Vagina (tissue), 2 donors: ENCODE measurements around the gene FAR1. TPM values are rescaled to one million over a fixed set of nuclear protein-coding genes. Genes with fewer than 3 reads are reported as not detected.

ENCODE experiments used
- DNase-seq, 2 donors: peaks; one replicate each; pipeline ENCODE4 v3.0.0-alpha.2; 2017; ENCODE audit errors: extremely low spot score in 2 of 2
- H3K27ac ChIP-seq: fragments of 200-600 bp; sonication (generic); one replicate; pipeline ENCODE4 v1.5.1; 2019
- H3K27me3 ChIP-seq: fragments of 200-600 bp; sonication (generic); one replicate; pipeline ENCODE4 v1.5.1; 2019
- H3K36me3 ChIP-seq, 2 donors: fragments of 200-600 bp; sonication (generic); one replicate each; pipeline ENCODE4 v1.5.1; 2017 to 2019
- H3K4me1 ChIP-seq: fragments of 200-600 bp; sonication (generic); one replicate; pipeline ENCODE4 v1.5.1; 2019
- H3K4me3 ChIP-seq, 2 donors: fragments of 200-600 bp; sonication (generic); 1 replicate in 1 of 2; 2 replicates in 1 of 2; pipeline ENCODE4 v1.5.1; 2016 to 2019
- H3K9me3 ChIP-seq: fragments of 200-600 bp; sonication (generic); one replicate; pipeline ENCODE4 v1.5.1; 2019
- CTCF ChIP-seq, 3 experiments: fragments of 450-650 bp in 2 of 3; fragments of 200-600 bp in 1 of 3; sonication (generic) in 1 of 3; IDR thresholded peaks; one replicate each; pipeline ENCODE4 v1.5.1; 2017 to 2019; ENCODE audit warnings: antibody characterized with exemption in 3 of 3, mild to moderate bottlenecking in 2 of 3, moderate library complexity in 2 of 3
- POLR2A ChIP-seq, 2 donors: fragments of 450-650 bp; IDR thresholded peaks; one replicate each; pipeline ENCODE4 v1.6.1; 2017; ENCODE audit warnings: antibody characterized with exemption in 2 of 2, mild to moderate bottlenecking in 2 of 2, moderate library complexity in 2 of 2
- POLR2AphosphoS5 ChIP-seq, 2 donors: sonication (generic); formaldehyde crosslinking; IDR thresholded peaks; one replicate each; pipeline ENCODE4 v1.9.0; 2017; ENCODE audit warnings: antibody characterized with exemption in 2 of 2, mild to moderate bottlenecking in 2 of 2, low read depth in 1 of 2; ENCODE audit not compliant: insufficient read depth in 1 of 2
- intact Hi-C: fragments of 100-400 bp; cut with DNase I; formaldehyde crosslinking; loops from one replicate; pipeline ENCODE4 v1.15.1; 2023
- total RNA-seq: library from RNA; depleted of rRNA; stranded (reverse); fragments of >200 nt; gene quantifications from one replicate; pipeline ENCODE4 v1.2.3, GENCODE V29; 2016

FAR1 gene
- total RNA-seq, 1 donor from 2014 or later: 77.6 TPM

DNA sequence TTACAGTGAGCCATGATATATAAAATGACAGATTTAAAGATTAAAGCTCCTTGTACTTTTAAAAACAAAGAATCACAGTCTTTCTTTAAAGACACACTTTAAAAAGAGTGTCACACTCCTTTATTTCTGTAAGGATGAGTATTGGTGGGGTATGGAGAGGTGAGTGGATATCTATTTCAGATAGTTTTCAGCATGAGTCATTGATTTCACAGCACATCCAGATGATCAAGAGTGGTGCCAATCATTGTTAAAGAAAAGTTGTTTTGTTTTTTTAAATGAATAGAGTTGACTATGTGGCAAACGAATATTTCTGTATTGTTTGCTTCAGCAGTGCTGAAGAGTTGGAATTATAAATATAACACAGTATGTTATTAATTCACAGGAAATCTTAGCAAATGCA is 52.5 kb downstream of the FAR1 start:
- no peaks in the 10 kb centered on the region for H3K4me1 ChIP-seq
- no peaks in the 10 kb centered on the region for H3K9me3 ChIP-seq
- no peak overlapping the region for H3K4me3 ChIP-seq
- TF ChIP-seq POLR2AphosphoS5 (IDR thresholded peaks at IDR 0.05; ENCODE audit: insufficient read depth in 1 of 2, low read depth in 1 of 2): no peak
- no peak for TF ChIP-seq CTCF (IDR thresholded peaks at IDR 0.05)
- no peak for TF ChIP-seq POLR2A (IDR thresholded peaks at IDR 0.05)
- H3K27ac ChIP-seq: no peak overlapping the region
- peaks cover 0 to 21% of the 10 kb centered on the region in 2 donors for H3K36me3 ChIP-seq
- intact Hi-C loops: no loop called here
- H3K27me3 ChIP-seq: no peaks in the 10 kb centered on the region
- DNase-seq: no peak

GRCh38 chr11:13721760-13722159 is 53.3 kb downstream of the FAR1 start:
- H3K27ac ChIP-seq: no peak overlapping the region
- H3K9me3 ChIP-seq: no peaks in the 10 kb centered on the region
- no peak for TF ChIP-seq POLR2AphosphoS5 (IDR thresholded peaks at IDR 0.05; ENCODE audit: insufficient read depth in 1 of 2, low read depth in 1 of 2)
- peaks cover 0 to 21% of the 10 kb centered on the region in 2 donors for H3K36me3 ChIP-seq
- intact Hi-C loops: no loop called here
- no peaks in the 10 kb centered on the region for H3K27me3 ChIP-seq
- H3K4me3 ChIP-seq: no peak overlapping the region
- H3K4me1 ChIP-seq: no peaks in the 10 kb centered on the region
- DNase-seq: no peak

DNA sequence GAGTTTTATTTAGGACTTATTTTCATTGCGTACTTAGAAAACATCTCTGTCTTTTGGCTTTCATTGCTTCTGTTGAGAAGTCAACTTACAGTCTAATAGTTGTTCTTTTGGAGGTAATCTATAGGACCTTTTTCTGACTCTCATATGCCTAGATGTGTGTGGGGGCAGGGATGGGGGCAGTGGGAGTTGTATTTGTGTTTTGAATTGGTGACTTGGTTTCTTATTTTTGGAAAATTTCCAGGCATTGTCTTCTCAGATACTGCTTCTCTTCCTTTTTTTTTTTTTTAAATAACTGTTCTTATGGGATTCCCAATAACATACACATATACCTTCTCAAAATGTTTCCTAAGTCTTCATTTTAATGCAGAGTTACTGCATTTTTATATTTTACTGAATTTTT is 58.0 kb downstream of the FAR1 start:
- H3K27ac ChIP-seq: no peak overlapping the region
- peaks cover 0 to 30% of the 10 kb centered on the region in 2 donors for H3K36me3 ChIP-seq
- TF ChIP-seq POLR2AphosphoS5 (IDR thresholded peaks at IDR 0.05; ENCODE audit: insufficient read depth in 1 of 2, low read depth in 1 of 2): no peak
- no peak for TF ChIP-seq CTCF (IDR thresholded peaks at IDR 0.05)
- no peak for TF ChIP-seq POLR2A (IDR thresholded peaks at IDR 0.05)
- intact Hi-C loops: no loop called here
- no peaks in the 10 kb centered on the region for H3K9me3 ChIP-seq
- no peak overlapping the region for H3K4me3 ChIP-seq
- H3K27me3 ChIP-seq: no peaks in the 10 kb centered on the region
- no peak for DNase-seq
- no peaks in the 10 kb centered on the region for H3K4me1 ChIP-seq

GRCh38 chr11:13728076-13728475 is 59.6 kb downstream of the FAR1 start:
- intact Hi-C loops: no loop called here
- H3K27ac ChIP-seq: no peak overlapping the region
- no peak for DNase-seq
- H3K27me3 ChIP-seq: no peaks in the 10 kb centered on the region
- H3K36me3 ChIP-seq: peaks cover 0 to 24% of the 10 kb centered on the region in 2 donors
- TF ChIP-seq CTCF (IDR thresholded peaks at IDR 0.05) (no peak), POLR2AphosphoS5 (IDR thresholded peaks at IDR 0.05; ENCODE audit: insufficient read depth in 1 of 2, low read depth in 1 of 2) (no peak), POLR2A (IDR thresholded peaks at IDR 0.05) (no peak)
- no peaks in the 10 kb centered on the region for H3K4me1 ChIP-seq
- no peak overlapping the region for H3K4me3 ChIP-seq
- H3K9me3 ChIP-seq: no peaks in the 10 kb centered on the region

- DNase-seq: no peak
- intact Hi-C loops: no loop called here
- peaks cover 0 to 2% of the 10 kb centered on the region in 2 donors for H3K36me3 ChIP-seq
- H3K9me3 ChIP-seq: no peaks in the 10 kb centered on the region
- TF ChIP-seq POLR2A (IDR thresholded peaks at IDR 0.05) (no peak), POLR2AphosphoS5 (IDR thresholded peaks at IDR 0.05; ENCODE audit: insufficient read depth in 1 of 2, low read depth in 1 of 2) (no peak), CTCF (IDR thresholded peaks at IDR 0.05) (no peak)
- no peaks in the 10 kb centered on the region for H3K27me3 ChIP-seq
- H3K4me1 ChIP-seq: no peaks in the 10 kb centered on the region
- no peak overlapping the region for H3K27ac ChIP-seq
- H3K4me3 ChIP-seq: no peak overlapping the region
These were observed 66.1 kb downstream of the FAR1 start for GRCh38 chr11:13734530-13734929.
